IMR-90 (cell line): ENCODE results near the gene CLEC4D. TPM values are rescaled to one million over a fixed set of nuclear protein-coding genes. Genes with fewer than 3 reads are reported as not detected.

ENCODE experiments used
- ATAC-seq: fragments of 200-7000 bp; cut with Tn5 transposase; 2 replicates; pipeline ENCODE4 v1.9.1; 2020; ENCODE audit warnings: low read depth, mild to moderate bottlenecking, moderate library complexity
- BruUV-seq: library from RNA; stranded (reverse); fragments of 400-500 nt; replicated peaks from 2 replicates; lab custom pipeline; 2021; lab: Mats Ljungman, UMichigan
- CTCF ChIA-PET: fragments of 300-600 bp; formaldehyde crosslinking; extraction: SDS; loops from one replicate; lab custom pipeline; 2021; ENCODE audit warnings: antibody characterized with exemption; lab: Yijun Ruan, JAX
- POLR2A ChIA-PET: fragments of 300-600 bp; sonication (Branson Sonifier 250); formaldehyde crosslinking; loops from one replicate; lab custom pipeline; 2022; ENCODE audit warnings: antibody characterized with exemption; ENCODE audit not compliant: unreplicated experiment; lab: Charles Lee
- DNase-seq: peaks from one replicate; pipeline ENCODE4 v3.0.0; 2013
- H2AFZ ChIP-seq: replicated peaks from 2 replicates; pipeline ENCODE3; 2013; ENCODE audit warnings: low read length, mild to moderate bottlenecking; ENCODE audit not compliant: poor library complexity
- H2AK5ac ChIP-seq: 2 replicates; pipeline ENCODE4 v1.6.1; 2013; ENCODE audit warnings: low read depth, low read length, inconsistent platforms
- H2AK9ac ChIP-seq: replicated peaks from 2 replicates; pipeline ENCODE3; 2013; ENCODE audit warnings: mild to moderate bottlenecking, low read depth, low read length, moderate library complexity; ENCODE audit not compliant: poor library complexity
- H2BK120ac ChIP-seq: 2 replicates; pipeline ENCODE4 v1.6.1; 2013; ENCODE audit warnings: low read depth, low read length, inconsistent platforms
- H2BK15ac ChIP-seq: 3 replicates; pipeline ENCODE4 v1.6.1; 2013; ENCODE audit warnings: low read depth, low read length, inconsistent platforms
- H2BK20ac ChIP-seq: 2 replicates; pipeline ENCODE4 v1.6.1; 2013; ENCODE audit warnings: low read depth, mild to moderate bottlenecking, inconsistent platforms, low read length, moderate library complexity
- H2BK5ac ChIP-seq: 2 replicates; pipeline ENCODE4 v1.6.1; 2013; ENCODE audit warnings: mild to moderate bottlenecking, low read depth, low read length, inconsistent platforms; ENCODE audit not compliant: poor library complexity, severe bottlenecking
- H3K14ac ChIP-seq: replicated peaks from 2 replicates; pipeline ENCODE4 v1.6.1; 2013; ENCODE audit warnings: low read depth, low read length, inconsistent platforms
- H3K18ac ChIP-seq: 2 replicates; pipeline ENCODE4 v1.6.1; 2013; ENCODE audit warnings: low read depth, low read length, control low read depth
- H3K23ac ChIP-seq: 2 replicates; pipeline ENCODE4 v1.6.1; 2013; ENCODE audit warnings: low read depth, low read length, inconsistent platforms
- H3K27ac ChIP-seq: 2 replicates; pipeline ENCODE4 v1.5.1; 2013; ENCODE audit warnings: mild to moderate bottlenecking, control low read depth, low read length; ENCODE audit not compliant: insufficient read depth
- H3K27me3 ChIP-seq: 2 replicates; pipeline ENCODE4 v1.6.1; 2013; ENCODE audit warnings: low read length; ENCODE audit not compliant: control insufficient read depth, insufficient read depth
- H3K36me3 ChIP-seq: 2 replicates; pipeline ENCODE4 v1.6.1; 2013; ENCODE audit warnings: low read length, mixed read lengths; ENCODE audit not compliant: control insufficient read depth, insufficient read depth
- H3K4ac ChIP-seq: 2 replicates; pipeline ENCODE4 v1.6.1; 2013; ENCODE audit warnings: low read depth, low read length, inconsistent platforms
- H3K4me1 ChIP-seq: 2 replicates; pipeline ENCODE4 v1.6.1; 2013; ENCODE audit warnings: low read length, mixed read lengths; ENCODE audit not compliant: control insufficient read depth, insufficient read depth
- H3K4me2 ChIP-seq: 2 replicates; pipeline ENCODE4 v1.6.1; 2013; ENCODE audit warnings: low read depth, mild to moderate bottlenecking, control low read depth, low read length, moderate library complexity
- H3K4me3 ChIP-seq: 2 replicates; pipeline ENCODE4 v1.5.1; 2013; ENCODE audit warnings: low read depth, mild to moderate bottlenecking, control low read depth, low read length, moderate library complexity; ENCODE audit not compliant: insufficient read depth
- H3K56ac ChIP-seq: 2 replicates; pipeline ENCODE4 v1.6.1; 2013; ENCODE audit warnings: low read length, inconsistent platforms; ENCODE audit not compliant: insufficient read depth; ENCODE audit errors: extremely low read depth
- H3K79me1 ChIP-seq, 2 experiments: 2 replicates each; pipeline ENCODE4 v1.6.1; 2013; ENCODE audit warnings: low read length in 2 of 2, inconsistent platforms in 1 of 2, low read depth in 1 of 2
- H3K9ac ChIP-seq: 2 replicates; pipeline ENCODE4 v1.6.1; 2013; ENCODE audit warnings: low read depth, low read length, control low read depth
- H3K9me1 ChIP-seq: 2 replicates; pipeline ENCODE4 v1.6.1; 2013; ENCODE audit warnings: low read length, inconsistent platforms; ENCODE audit not compliant: insufficient read depth
- H3K9me3 ChIP-seq: 2 replicates; pipeline ENCODE4 v1.6.1; 2013; ENCODE audit warnings: low read length; ENCODE audit not compliant: control insufficient read depth, insufficient read depth
- H4K20me1 ChIP-seq: 2 replicates; pipeline ENCODE4 v1.6.1; 2013; ENCODE audit warnings: low read length, inconsistent platforms; ENCODE audit not compliant: insufficient read depth
- H4K5ac ChIP-seq: 2 replicates; pipeline ENCODE4 v1.6.1; 2013; ENCODE audit warnings: mild to moderate bottlenecking, low read depth, low read length, control low read depth
- H4K8ac ChIP-seq, 2 experiments: 2 replicates each; pipeline ENCODE4 v1.6.1; 2013; ENCODE audit warnings: low read depth in 2 of 2, low read length in 2 of 2, control low read depth in 1 of 2, inconsistent platforms in 1 of 2
- H4K91ac ChIP-seq: 2 replicates; pipeline ENCODE4 v1.6.1; 2013; ENCODE audit warnings: low read depth, low read length, inconsistent platforms; ENCODE audit not compliant: insufficient read depth
- BHLHE40 ChIP-seq: fragments of 150-350 bp; IDR thresholded peaks from 2 replicates; pipeline ENCODE4 v1.6.1; 2016; ENCODE audit warnings: mild to moderate bottlenecking, low read depth, low read length
- ELK1 ChIP-seq: fragments of 150-350 bp; IDR thresholded peaks from 2 replicates; pipeline ENCODE4 v1.6.1; 2016; ENCODE audit warnings: low read depth, mild to moderate bottlenecking, low read length, moderate library complexity, borderline replicate concordance
- FOS ChIP-seq: fragments of 150-350 bp; IDR thresholded peaks from 2 replicates; pipeline ENCODE4 v1.6.1; 2016; ENCODE audit warnings: low read depth, low read length
- NFE2L2 ChIP-seq: fragments of 150-350 bp; IDR thresholded peaks from 2 replicates; pipeline ENCODE4 v1.6.1; 2016; ENCODE audit warnings: low read depth, mild to moderate bottlenecking, low read length
- RFX5 ChIP-seq: IDR thresholded peaks from 2 replicates; pipeline ENCODE4 v1.8.0; 2012; ENCODE audit warnings: low read depth, mild to moderate bottlenecking, low read length, moderate library complexity
- USF2 ChIP-seq: fragments of 150-350 bp; IDR thresholded peaks from 2 replicates; pipeline ENCODE4 v1.6.1; 2017; ENCODE audit warnings: mild to moderate bottlenecking, antibody characterized with exemption, low read length, low read depth
- WGBS, 2 experiments: methylation state at CpG; one replicate each; pipeline versions ENCODE4 v1.1.5 to v1.1.7; 2013; ENCODE audit warnings: missing lambda C conversion rate in 2 of 2; ENCODE audit not compliant: insufficient read length in 1 of 2; ENCODE audit errors: extremely low coverage in 2 of 2; 5-methylcytosine and 5-hydroxymethylcytosine counted together
- dilution Hi-C: fragments of 300-500 bp; cut with HindIII; formaldehyde crosslinking; loops from one replicate; pipeline ENCODE4 v1.14.3; 2018; ENCODE audit warnings: low sequenced_read_pairs; ENCODE audit not compliant: unreplicated experiment
- in situ Hi-C: fragments of 300-500 bp; cut with MboI; formaldehyde crosslinking; loops from 3 replicates; pipeline ENCODE4 v1.14.3; 2019; ENCODE audit warnings: low sequenced_read_pairs, inconsistent platforms, mixed read lengths
- intact Hi-C: fragments of 100-400 bp; cut with micrococcal nuclease; formaldehyde crosslinking; loops from 2 replicates; pipeline ENCODE4 v1.10.0; 2022
- polyA plus RNA-seq, 3 experiments: library from polyadenylated mRNA; depleted of rRNA; stranded (reverse); fragments of >200 nt; gene quantifications; 2 replicates each; pipeline ENCODE4 v1.2.3, GENCODE V29; 2012; ENCODE audit warnings: low replicate concordance in 1 of 3
- total RNA-seq: library from RNA; depleted of rRNA; stranded (reverse); fragments of >200 nt; gene quantifications from 2 replicates; pipeline ENCODE4 v1.2.3, GENCODE V29; 2012

CLEC4D gene
- total and polyA plus RNA-seq, 2 of the 4 experiments (the other 2 are of a cell fraction), result not detected

DNA sequence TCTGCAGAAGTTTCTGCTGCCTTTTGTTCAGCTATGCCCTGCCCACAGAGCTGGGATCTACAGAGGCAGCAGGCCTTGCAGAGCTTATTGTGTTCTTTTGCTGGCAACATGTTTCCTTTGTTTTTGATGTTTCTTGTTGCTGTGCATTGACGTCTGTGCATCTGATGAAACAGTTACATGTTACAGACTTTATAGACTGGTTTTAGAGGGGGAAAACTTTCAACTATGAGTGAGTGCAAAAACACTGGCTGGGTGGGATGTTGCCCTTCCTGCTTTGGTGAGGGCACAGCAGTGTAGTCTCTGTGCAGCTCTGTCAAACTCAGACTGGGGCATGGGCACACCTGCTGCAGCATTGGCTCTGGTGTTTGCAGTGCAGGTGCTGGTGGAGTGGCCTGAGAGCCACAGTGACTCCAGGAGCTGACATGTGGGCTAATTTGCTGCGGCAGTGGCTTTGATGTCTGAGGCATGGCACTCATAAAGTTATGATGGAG is 30.7 kb upstream of the CLEC4D start:
- CTCF ChIA-PET, result no interaction called here
- in situ Hi-C loops, result no loop called here

More for the DNA sequence above, 30.7 kb upstream of the CLEC4D start:
- no peak overlapping the region for H2BK15ac ChIP-seq
- H3K4me3 ChIP-seq, result no peak overlapping the region
- no peak overlapping the region for H2BK5ac ChIP-seq
- DNase-seq (no peak), ATAC-seq (no peak)
- no peak overlapping the region for H2BK20ac ChIP-seq
- dilution Hi-C loops (no loop called here), intact Hi-C loops (no loop called here)
- BruUV-seq, result no TSS peak
- TF ChIP-seq FOS, result no peak
- no peak for TF ChIP-seq USF2
- no peak for TF ChIP-seq NFE2L2
- TF ChIP-seq RFX5, result no peak
- TF ChIP-seq ELK1, result no peak
- TF ChIP-seq BHLHE40, result no peak
- H4K8ac ChIP-seq, result no peak overlapping the region
- no peak overlapping the region for H2AFZ ChIP-seq
- H4K5ac ChIP-seq, result no peak overlapping the region
- no peaks in the 10 kb centered on the region for H3K27me3 ChIP-seq
- H4K91ac ChIP-seq, result no peak overlapping the region
- no peak overlapping the region for H3K27ac ChIP-seq
- H3K36me3 ChIP-seq, result no peaks in the 10 kb centered on the region
- no peak overlapping the region for H3K56ac ChIP-seq
- no peak overlapping the region for H3K23ac ChIP-seq
- H2AK9ac ChIP-seq, result no peak overlapping the region
- no peak overlapping the region for H3K14ac ChIP-seq
- no peak overlapping the region for H3K4ac ChIP-seq
- no peaks in the 10 kb centered on the region for H3K4me1 ChIP-seq
- H3K4me2 ChIP-seq, result no peak overlapping the region
- POLR2A ChIA-PET, result no interaction called here
- no CpG with 5 or more reads among the region's 2 CpGs for WGBS, 2 experiments
- H2AK5ac ChIP-seq, result no peak overlapping the region
- no peaks in the 10 kb centered on the region for H3K79me1 ChIP-seq
- no peak overlapping the region for H2BK120ac ChIP-seq
- no peaks in the 10 kb centered on the region for H3K9me1 ChIP-seq
- H3K9ac ChIP-seq, result no peak overlapping the region
- no peaks in the 10 kb centered on the region for H4K20me1 ChIP-seq
- H3K9me3 ChIP-seq, result no peaks in the 10 kb centered on the region
- no peak overlapping the region for H3K18ac ChIP-seq
